Activated naive CD8-positive, alpha-beta T cell treated with anti-CD3 and anti-CD28 coated beads, Interleukin-2, amount 50 U/mL, for 16 hours (primary cell): ENCODE measurements around the gene PAWR.
"Not testable (repeated sequence)": the region's sequence is repeated elsewhere in the genome, so short reads cannot be mapped to it uniquely, and the experiment has no call there.

Experiments
- DNase-seq: peaks from one replicate; pipeline ENCODE4 v3.0.0-alpha.2; 2020; ENCODE audit warnings: low read depth, low spot score

The PAWR gene

GRCh38 chr12:79687711-79688260, 3.0 kb downstream of the PAWR start:
- no peak for DNase-seq

DNA sequence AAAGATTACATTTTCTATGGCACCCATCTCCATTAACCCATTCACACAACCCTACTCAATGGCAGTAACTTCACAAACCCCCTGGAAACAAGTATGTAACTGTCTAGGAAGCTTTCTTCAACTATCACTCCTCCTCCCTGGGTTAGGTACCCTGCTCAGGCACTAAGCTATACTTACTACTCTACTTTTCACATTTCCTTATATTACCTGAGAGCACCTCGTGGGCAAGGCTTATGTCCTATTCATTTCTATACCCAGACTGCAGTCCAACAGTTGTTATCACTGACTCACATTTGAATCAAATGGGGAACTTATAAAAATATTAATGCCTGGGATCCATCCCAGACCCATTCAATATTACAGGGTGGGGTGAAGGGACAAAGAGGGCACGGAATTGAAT, 4.6 kb downstream of the PAWR start:
- DNase-seq: no peak

DNA sequence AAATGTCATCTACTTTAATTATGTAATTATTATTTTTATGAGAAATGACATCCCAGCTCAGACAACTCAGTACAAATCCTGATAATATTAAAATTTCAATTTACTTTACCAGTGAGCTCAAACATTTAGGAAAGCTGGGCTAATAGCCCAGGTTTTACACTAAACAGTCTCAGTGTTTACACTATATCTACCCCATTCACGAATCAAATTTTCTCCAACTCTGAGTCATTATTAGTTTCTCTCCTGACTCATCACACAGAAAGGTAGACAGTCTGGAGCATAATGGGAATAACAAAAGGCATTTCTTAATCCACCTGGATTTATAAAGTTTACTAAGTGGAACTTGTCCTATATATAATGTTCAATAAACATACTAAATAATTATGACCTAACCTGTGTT, 5.7 kb downstream of the PAWR start:
- DNase-seq: no peak

- not testable (repeated sequence) for DNase-seq
Measured at GRCh38 chr12:79684338-79684737, 6.4 kb downstream of the PAWR start.

- DNase-seq: no peak
Measured at GRCh38 chr12:79682593-79682992, 8.2 kb downstream of the PAWR start.

GRCh38 chr12:79681008-79681590, 9.7 kb downstream of the PAWR start:
- no peak for DNase-seq

- no peak for DNase-seq
Measured at GRCh38 chr12:79680051-79680450, 10.7 kb downstream of the PAWR start.

DNA sequence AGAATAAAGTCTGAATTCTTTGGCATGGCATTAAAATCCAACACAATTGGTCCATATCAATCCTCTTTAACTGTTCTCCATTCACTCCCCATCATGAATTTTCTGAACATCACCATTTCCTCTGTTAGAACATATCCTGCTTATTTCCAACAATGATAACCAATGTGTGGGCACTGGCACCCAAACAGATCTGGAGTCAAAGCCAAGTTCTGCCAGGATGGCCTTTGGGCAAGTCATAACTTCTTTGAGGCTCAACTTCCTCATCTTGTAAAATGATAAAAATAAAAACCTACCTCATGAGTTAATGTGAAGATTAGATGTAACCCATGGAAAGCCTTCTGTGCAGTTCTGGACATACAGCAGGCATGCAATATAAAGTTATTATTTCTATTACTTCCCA, 12.5 kb downstream of the PAWR start:
- DNase-seq: no peak

GRCh38 chr12:79677672-79678071, 13.1 kb downstream of the PAWR start:
- no peak for DNase-seq

- DNase-seq: no peak
Measured at GRCh38 chr12:79676579-79676978, 14.2 kb downstream of the PAWR start.

DNA sequence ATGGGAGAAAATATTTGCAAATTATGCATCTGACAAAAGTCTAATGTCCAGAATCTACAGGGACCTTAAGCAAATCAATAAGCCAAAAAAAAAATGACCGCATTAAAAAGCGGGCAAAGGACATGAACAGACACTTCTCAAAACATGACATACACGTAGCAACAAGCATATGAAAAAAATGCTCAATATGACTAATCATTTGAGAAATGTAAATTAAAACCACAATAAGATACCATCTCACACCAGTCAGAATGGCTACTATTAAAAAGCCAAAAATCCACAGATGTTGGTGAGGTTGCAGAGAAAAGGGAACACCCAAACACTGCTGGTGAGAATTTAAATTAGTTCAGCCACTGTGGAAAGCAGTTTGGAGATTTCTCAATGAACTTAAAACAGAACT, 16.1 kb downstream of the PAWR start:
- DNase-seq: no peak

GRCh38 chr12:79673354-79673753, 17.4 kb downstream of the PAWR start:
- no peak for DNase-seq

DNA sequence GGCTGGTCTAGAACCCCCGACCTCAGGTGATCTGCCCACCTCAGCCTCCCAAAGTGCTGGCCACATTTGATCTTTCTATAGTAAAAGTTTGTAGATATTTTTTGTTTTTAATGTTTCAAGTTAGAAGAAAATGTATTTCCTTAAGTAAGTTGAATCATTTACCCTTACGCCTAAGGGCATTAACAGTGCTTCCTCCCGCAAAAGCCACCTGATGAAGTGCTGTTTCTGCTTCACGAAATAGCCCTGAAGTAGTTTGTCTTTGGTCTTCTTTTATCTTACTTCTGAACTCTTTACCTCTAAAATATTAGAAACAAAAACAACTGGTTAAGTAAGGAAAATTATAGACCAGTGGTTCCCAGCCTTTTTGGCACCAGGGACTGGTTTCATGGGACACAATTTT, 22.7 kb downstream of the PAWR start:
- no peak for DNase-seq

DNA sequence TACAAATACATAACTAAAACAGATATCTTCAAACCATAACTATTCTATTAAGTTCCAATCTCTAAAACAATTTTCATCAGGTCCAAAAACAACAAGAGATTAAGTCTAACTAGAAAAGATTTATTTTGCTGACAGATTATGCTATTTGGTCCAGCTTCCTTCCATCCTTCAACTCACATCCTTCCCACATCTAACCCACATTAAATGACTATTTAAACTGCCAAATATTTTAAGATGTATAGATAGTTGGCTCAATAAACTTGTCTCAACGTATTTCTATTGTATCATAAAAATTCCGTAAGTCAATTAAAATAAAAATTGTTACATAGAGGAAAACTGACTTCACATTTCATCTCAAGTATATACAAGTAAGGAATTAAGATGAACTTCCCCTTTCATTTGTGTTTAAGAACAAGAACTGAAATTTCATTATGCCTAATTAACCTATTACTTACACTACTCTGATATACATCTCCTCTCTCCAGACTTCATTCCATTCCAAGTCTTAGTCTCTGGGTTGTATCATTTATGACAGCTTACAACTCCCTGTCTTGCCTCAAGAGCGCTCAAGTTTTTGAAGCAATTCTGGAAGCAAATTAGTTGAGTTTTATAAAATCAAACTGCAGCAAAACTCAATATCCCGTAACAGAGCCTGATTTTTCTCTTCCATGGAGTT, 25.4 kb downstream of the PAWR start:
- no peak for DNase-seq

GRCh38 chr12:79664518-79664917, 26.2 kb downstream of the PAWR start:
- no peak for DNase-seq

GRCh38 chr12:79662046-79662811, 28.5 kb downstream of the PAWR start:
- no peak for DNase-seq

DNA sequence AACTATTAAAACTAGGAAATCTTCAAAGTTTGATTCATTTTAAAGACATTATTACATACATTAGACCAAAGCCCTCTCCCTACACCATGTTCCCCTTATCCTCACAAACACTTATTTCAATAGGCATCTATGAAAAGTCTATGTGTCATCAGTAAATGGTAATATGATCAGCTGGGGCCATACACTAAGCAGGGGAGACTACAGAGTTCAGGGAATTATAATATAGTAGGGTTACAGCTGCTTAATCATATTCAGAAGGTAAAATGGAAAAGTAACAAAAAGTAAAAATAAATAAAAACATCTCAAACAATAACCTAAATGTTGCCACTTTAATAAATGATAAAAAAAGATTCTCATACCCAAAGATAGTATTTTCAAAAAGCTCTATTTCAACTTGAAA, 29.1 kb downstream of the PAWR start:
- no peak for DNase-seq

DNA sequence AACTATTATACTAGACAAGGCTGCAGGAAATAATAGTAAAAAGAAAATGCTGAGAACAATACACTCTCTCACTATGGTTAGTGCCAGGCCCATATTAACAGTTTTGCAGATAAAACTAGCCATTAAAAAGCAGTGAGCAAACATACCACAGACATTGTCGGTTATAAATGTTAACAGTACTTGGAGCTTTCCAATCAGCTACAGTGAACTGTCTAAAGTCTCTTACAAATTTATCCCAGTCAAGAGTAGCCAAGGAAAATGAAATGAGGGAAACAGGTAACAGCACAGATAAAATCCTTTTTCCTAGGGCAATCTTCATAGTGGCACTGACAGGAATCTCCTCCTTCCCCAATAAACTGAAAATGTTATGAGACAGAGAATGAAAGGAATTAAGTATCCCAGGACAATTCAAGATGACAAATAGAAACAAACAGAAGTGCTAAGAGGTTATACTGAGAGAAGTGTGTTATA, 30.8 kb downstream of the PAWR start:
- no peak for DNase-seq

- DNase-seq: no peak
Measured at GRCh38 chr12:79658221-79658620, 32.5 kb downstream of the PAWR start.

DNA sequence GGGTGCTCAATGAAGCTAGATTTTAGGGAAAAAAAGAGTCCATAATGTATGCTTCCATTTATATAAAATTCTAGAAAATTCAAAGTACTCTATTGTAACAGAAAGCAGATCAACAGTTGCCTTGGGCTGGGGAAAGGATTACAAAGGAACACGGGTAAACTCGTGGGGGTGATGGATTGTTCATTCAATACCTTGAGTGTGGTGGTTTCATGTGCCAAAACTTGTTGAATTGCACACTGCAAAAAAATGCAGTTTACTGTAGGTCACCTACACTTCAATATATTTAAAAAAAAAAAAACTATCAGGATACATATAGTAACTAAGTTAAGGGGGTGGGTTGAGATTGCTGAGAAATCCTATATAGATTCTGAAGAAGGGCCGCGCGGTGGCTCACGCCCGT, 33.6 kb downstream of the PAWR start:
- DNase-seq: no peak

- DNase-seq: no peak
Measured at GRCh38 chr12:79655036-79655435, 35.7 kb downstream of the PAWR start.

- no peak for DNase-seq
Measured at GRCh38 chr12:79652521-79652920, 38.2 kb downstream of the PAWR start.

- DNase-seq: no peak
Measured at GRCh38 chr12:79650440-79650839, 40.3 kb downstream of the PAWR start.
